CD8-positive, alpha-beta memory T cell (primary cell): Measurements from ENCODE around the gene F2RL2. TPM values are rescaled to one million over a fixed set of nuclear protein-coding genes. Genes with fewer than 3 reads are reported as not detected.
A peak's percentile ranks its signal among the peaks of the same experiment; 100 is the strongest.

ENCODE experiments used
- CTCF ChIA-PET: fragments of 350-600 bp; sonication (Branson Sonifier 250); formaldehyde crosslinking; loops from one replicate; lab custom pipeline; 2021; ENCODE audit warnings: antibody characterized with exemption; lab: Charles Lee
- POLR2A ChIA-PET: fragments of 350-600 bp; sonication (Branson Sonifier 250); formaldehyde crosslinking; loops from one replicate; lab custom pipeline; 2021; ENCODE audit warnings: antibody characterized with exemption; lab: Charles Lee
- DNase-seq, 5 donors: peaks; one replicate each; pipeline versions ENCODE4 v3.0.0 to v3.0.0-alpha.2; 2020 to 2022; ENCODE audit warnings: mixed read lengths in 1 of 5
- H3K27ac ChIP-seq: one replicate; pipeline ENCODE4 v1.7.0; 2013; ENCODE audit warnings: low read depth, mild to moderate bottlenecking, low read length, moderate library complexity
- H3K27me3 ChIP-seq: 2 replicates; pipeline ENCODE4 v1.7.0; 2013; ENCODE audit warnings: low read length, mild to moderate bottlenecking; ENCODE audit not compliant: insufficient read depth, poor library complexity, severe bottlenecking
- H3K36me3 ChIP-seq: 2 replicates; pipeline ENCODE4 v1.7.0; 2013; ENCODE audit warnings: mild to moderate bottlenecking, low read length, moderate library complexity; ENCODE audit not compliant: insufficient read depth
- H3K4me1 ChIP-seq: 2 replicates; pipeline ENCODE4 v1.7.0; 2013; ENCODE audit warnings: mild to moderate bottlenecking, low read length, moderate library complexity; ENCODE audit not compliant: insufficient read depth
- H3K4me3 ChIP-seq: 2 replicates; pipeline ENCODE4 v1.7.0; 2013; ENCODE audit warnings: mild to moderate bottlenecking, low read length
- H3K9me3 ChIP-seq: 2 replicates; pipeline ENCODE4 v1.7.0; 2013; ENCODE audit warnings: mild to moderate bottlenecking, low read length
- H3K27ac Mint-ChIP-seq, 8 donors: one replicate each; pipeline ENCODE4 v1.8.0; 2020 to 2021; ENCODE audit warnings: mixed read lengths in 8 of 8, mild to moderate bottlenecking in 6 of 8, inconsistent platforms in 3 of 8, moderate library complexity in 3 of 8
- H3K27me3 Mint-ChIP-seq, 2 donors: one replicate each; pipeline ENCODE4 v1.8.0; 2020 to 2021; ENCODE audit warnings: mixed read lengths in 2 of 2, mild to moderate bottlenecking in 1 of 2, moderate library complexity in 1 of 2
- H3K36me3 Mint-ChIP-seq, 3 donors: one replicate each; pipeline ENCODE4 v1.8.0; 2020 to 2021; ENCODE audit warnings: mixed read lengths in 3 of 3, inconsistent platforms in 1 of 3, mild to moderate bottlenecking in 1 of 3
- H3K4me1 Mint-ChIP-seq, 3 donors: one replicate each; pipeline ENCODE4 v1.8.0; 2020 to 2021; ENCODE audit warnings: mixed read lengths in 3 of 3, inconsistent platforms in 1 of 3, mild to moderate bottlenecking in 1 of 3
- H3K4me3 Mint-ChIP-seq, 7 donors: one replicate each; pipeline ENCODE4 v1.8.0; 2020 to 2021; ENCODE audit warnings: mixed read lengths in 7 of 7, mild to moderate bottlenecking in 6 of 7, moderate library complexity in 4 of 7, inconsistent platforms in 2 of 7
- H3K9me3 Mint-ChIP-seq, 5 donors: one replicate each; pipeline ENCODE4 v1.8.0; 2020 to 2022; ENCODE audit warnings: mixed read lengths in 5 of 5, mild to moderate bottlenecking in 3 of 5, moderate library complexity in 2 of 5, inconsistent platforms in 1 of 5
- polyA plus RNA-seq: library from polyadenylated mRNA; unstranded; fragments of 300-500 nt; fragmentation: Illumina TruSeq; gene quantifications from one replicate; pipeline ENCODE4 v1.2.3, GENCODE V29; 2021
- total RNA-seq, 2 experiments: library from RNA; stranded (reverse); gene quantifications; one replicate each; pipeline ENCODE4 v1.2.3, GENCODE V29; 2021

Gene F2RL2
- total and polyA plus RNA-seq, 3 experiments from 2014 or later = 0.15 to 0.49 TPM; not detected in 1

GRCh38 chr5:76620166-76620565 lies 3.0 kb downstream of the F2RL2 start:
- Mint-ChIP-seq H3K4me3 (no peak overlapping the region), H3K36me3 (peaks cover 21 to 62% (median 22%) of the 10 kb centered on the region in 3 donors), H3K9me3 (no peaks in the 10 kb centered on the region), H3K4me1 (peaks cover 32 to 49% (median 33%) of the 10 kb centered on the region in 3 donors), H3K27ac (peak overlapping the region in 3 of 8 donors; percentile 9 to 51 (median 13)), H3K27me3 (no peaks in the 10 kb centered on the region)
- H3K4me1 ChIP-seq = no peaks in the 10 kb centered on the region
- POLR2A ChIA-PET = no interaction called here
- DNase-seq = no peak
- H3K27me3 ChIP-seq = no peaks in the 10 kb centered on the region
- CTCF ChIA-PET = no interaction called here
- H3K27ac ChIP-seq = no peak overlapping the region
- H3K36me3 ChIP-seq = peaks cover 7% of the 10 kb centered on the region
- no peak overlapping the region for H3K4me3 ChIP-seq
- no peaks in the 10 kb centered on the region for H3K9me3 ChIP-seq

- peaks cover 22 to 74% (median 22%) of the 10 kb centered on the region in 3 donors for H3K36me3 Mint-ChIP-seq
- H3K9me3 ChIP-seq = no peaks in the 10 kb centered on the region
- DNase-seq = no peak
- no peaks in the 10 kb centered on the region for H3K27me3 Mint-ChIP-seq
- no peaks in the 10 kb centered on the region for H3K9me3 Mint-ChIP-seq
- no peak overlapping the region for H3K4me3 ChIP-seq
- POLR2A ChIA-PET = interaction anchor here (0.6 kb wide), 1 partner anchor 187 kb away, joined by 4 read pairs; no protein-coding TSS in a partner anchor
- no peak overlapping the region for H3K4me3 Mint-ChIP-seq
- H3K36me3 ChIP-seq = peaks cover 7% of the 10 kb centered on the region
- no peak overlapping the region for H3K27ac Mint-ChIP-seq
- H3K4me1 Mint-ChIP-seq = peaks cover 18 to 24% (median 20%) of the 10 kb centered on the region in 3 donors
- no peak overlapping the region for H3K27ac ChIP-seq
- no peaks in the 10 kb centered on the region for H3K27me3 ChIP-seq
- CTCF ChIA-PET = interaction anchor here (1.2 to 1.9 kb wide), 3 partner anchors 20 to 157 kb away, joined by 3 to 5 read pairs (median 3); no protein-coding TSS in a partner anchor
- H3K4me1 ChIP-seq = no peaks in the 10 kb centered on the region
These were observed 5.5 kb downstream of the F2RL2 start for GRCh38 chr5:76617675-76618074.

DNA sequence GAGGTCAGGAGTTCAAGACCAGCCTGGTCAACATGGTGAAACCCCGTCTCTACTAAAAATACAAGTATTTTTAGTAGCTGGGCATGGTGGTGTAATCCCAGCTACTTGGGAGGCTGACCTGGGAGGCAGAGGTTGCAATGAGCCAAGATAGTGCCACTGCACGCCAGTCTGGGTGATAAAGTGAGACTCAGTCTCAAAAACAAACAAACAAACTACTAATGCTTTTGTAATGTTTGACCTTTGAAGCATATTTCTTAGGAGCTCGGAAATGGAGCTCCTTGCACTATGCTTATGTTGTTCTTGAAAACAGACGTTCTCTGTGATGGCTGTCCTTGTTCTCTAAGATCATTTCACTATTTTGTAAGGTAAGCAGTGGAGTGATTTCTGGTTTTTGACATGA lies 6.0 kb downstream of the F2RL2 start:
- H3K4me3 ChIP-seq = no peak overlapping the region
- no peak for DNase-seq
- H3K4me1 ChIP-seq = no peaks in the 10 kb centered on the region
- no peaks in the 10 kb centered on the region for H3K9me3 ChIP-seq
- no peaks in the 10 kb centered on the region for H3K27me3 ChIP-seq
- H3K4me3 Mint-ChIP-seq = no peak overlapping the region
- no peaks in the 10 kb centered on the region for H3K9me3 Mint-ChIP-seq
- no peaks in the 10 kb centered on the region for H3K27me3 Mint-ChIP-seq
- CTCF ChIA-PET = interaction anchor here (0.9 to 1.5 kb wide), 3 partner anchors 16 to 157 kb away, joined by 3 to 4 read pairs (median 3); no protein-coding TSS in a partner anchor
- H3K36me3 ChIP-seq = peaks cover 7% of the 10 kb centered on the region
- POLR2A ChIA-PET = interaction anchor here (0.6 kb wide), 1 partner anchor 188 kb away, joined by 4 read pairs; no protein-coding TSS in a partner anchor
- H3K27ac Mint-ChIP-seq = peak overlapping the region in 1 of 8 donors; percentile 35
- peaks cover 22 to 74% (median 22%) of the 10 kb centered on the region in 3 donors for H3K36me3 Mint-ChIP-seq
- H3K27ac ChIP-seq = no peak overlapping the region
- peaks cover 15 to 22% (median 20%) of the 10 kb centered on the region in 3 donors for H3K4me1 Mint-ChIP-seq

DNA sequence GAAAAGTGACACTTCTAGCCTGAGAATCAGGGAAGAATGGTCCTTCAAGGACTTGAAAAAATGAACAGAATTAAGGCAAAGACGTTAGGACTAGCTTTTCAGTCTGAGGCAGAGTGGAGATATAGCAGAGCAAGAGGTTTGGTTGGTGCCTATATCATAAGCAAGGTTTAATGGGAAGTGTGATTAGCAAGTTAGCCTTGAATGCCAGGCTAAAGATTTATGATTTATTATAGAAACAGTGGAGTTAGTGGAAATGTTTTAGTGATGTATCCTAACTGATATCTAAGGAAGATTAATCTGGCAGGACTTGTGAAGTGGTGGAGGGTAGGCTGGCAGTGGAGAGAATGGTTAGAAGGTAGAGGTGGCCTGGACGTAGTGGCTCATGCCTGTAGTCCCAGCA lies 7.0 kb downstream of the F2RL2 start:
- Histone ChIP-seq H3K27ac (no peak overlapping the region), H3K4me3 (no peak overlapping the region), H3K4me1 (no peaks in the 10 kb centered on the region), H3K36me3 (peaks cover 15% of the 10 kb centered on the region), H3K27me3 (no peaks in the 10 kb centered on the region), H3K9me3 (no peaks in the 10 kb centered on the region)
- Mint-ChIP-seq H3K4me3 (no peak overlapping the region), H3K4me1 (peaks cover 12 to 20% (median 18%) of the 10 kb centered on the region in 3 donors), H3K9me3 (no peaks in the 10 kb centered on the region), H3K27ac (peak overlapping the region in 2 of 8 donors; percentile 32 to 33), H3K27me3 (no peaks in the 10 kb centered on the region), H3K36me3 (peaks cover 29 to 76% (median 31%) of the 10 kb centered on the region in 3 donors)
- ChIA-PET CTCF (no interaction called here), POLR2A (no interaction called here)
- no peak for DNase-seq

- peaks cover 29 to 77% (median 33%) of the 10 kb centered on the region in 3 donors for H3K36me3 Mint-ChIP-seq
- no peak overlapping the region for H3K4me3 ChIP-seq
These were observed 7.4 kb downstream of the F2RL2 start for GRCh38 chr5:76615759-76616158.

DNA sequence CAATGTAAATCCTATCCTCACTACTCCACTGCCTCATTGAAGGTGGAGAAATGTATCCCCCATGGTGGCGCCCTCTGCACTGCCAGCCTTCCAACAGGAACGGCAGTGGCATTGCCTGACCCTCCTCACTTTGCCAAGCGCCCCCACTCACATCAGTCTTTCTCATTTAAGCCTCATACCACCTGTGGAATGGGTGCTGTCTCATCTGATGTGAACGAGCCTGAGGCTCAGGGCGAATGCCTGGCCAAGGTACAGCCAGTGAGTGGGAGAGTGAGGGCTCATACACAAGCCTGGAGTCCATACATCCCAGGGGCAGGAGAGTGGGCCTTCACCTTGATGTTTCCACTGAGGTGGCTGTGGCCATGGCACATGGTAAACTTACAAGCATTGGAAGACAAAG lies 10.3 kb downstream of the F2RL2 start:
- Histone ChIP-seq H3K9me3 (no peaks in the 10 kb centered on the region), H3K36me3 (peaks cover 19% of the 10 kb centered on the region), H3K27me3 (no peaks in the 10 kb centered on the region), H3K4me1 (no peaks in the 10 kb centered on the region), H3K27ac (no peak overlapping the region), H3K4me3 (no peak overlapping the region)
- H3K9me3 Mint-ChIP-seq = no peaks in the 10 kb centered on the region
- ChIA-PET POLR2A (no interaction called here), CTCF (interaction anchor here (2.5 kb wide), 1 partner anchor 162 kb away, joined by 8 read pairs; no protein-coding TSS in a partner anchor)
- DNase-seq = no peak
- no peak overlapping the region for H3K4me3 Mint-ChIP-seq
- H3K36me3 Mint-ChIP-seq = peaks cover 20 to 78% (median 29%) of the 10 kb centered on the region in 3 donors
- H3K27me3 Mint-ChIP-seq = no peaks in the 10 kb centered on the region
- peaks cover 13 to 18% (median 17%) of the 10 kb centered on the region in 3 donors for H3K4me1 Mint-ChIP-seq
- no peak overlapping the region for H3K27ac Mint-ChIP-seq

More at GRCh38 chr5:76615759-76616158, 7.4 kb downstream of the F2RL2 start:
- H3K4me1 ChIP-seq = no peaks in the 10 kb centered on the region
- no peak for DNase-seq
- H3K36me3 ChIP-seq = peaks cover 19% of the 10 kb centered on the region
- ChIA-PET CTCF (interaction anchor here (0.7 kb wide), 1 partner anchor 24 kb away, joined by 3 read pairs; no protein-coding TSS in a partner anchor), POLR2A (no interaction called here)
- no peak overlapping the region for H3K27ac ChIP-seq
- no peaks in the 10 kb centered on the region for H3K9me3 ChIP-seq
- peak overlapping the region in 1 of 8 donors; percentile 38 for H3K27ac Mint-ChIP-seq
- H3K4me1 Mint-ChIP-seq = peaks cover 12 to 18% (median 16%) of the 10 kb centered on the region in 3 donors
- no peaks in the 10 kb centered on the region for H3K27me3 Mint-ChIP-seq
- H3K27me3 ChIP-seq = no peaks in the 10 kb centered on the region
- H3K4me3 Mint-ChIP-seq = no peak overlapping the region
- no peaks in the 10 kb centered on the region for H3K9me3 Mint-ChIP-seq

GRCh38 chr5:76610196-76610595 lies 13.0 kb downstream of the F2RL2 start:
- Mint-ChIP-seq H3K27me3 (no peaks in the 10 kb centered on the region), H3K9me3 (no peaks in the 10 kb centered on the region), H3K4me3 (no peak overlapping the region), H3K36me3 (peaks cover 8 to 87% (median 33%) of the 10 kb centered on the region in 3 donors), H3K27ac (peak overlapping the region in 1 of 8 donors; percentile 42), H3K4me1 (peaks cover 21 to 36% (median 26%) of the 10 kb centered on the region in 3 donors)
- H3K4me3 ChIP-seq = no peak overlapping the region
- H3K9me3 ChIP-seq = no peaks in the 10 kb centered on the region
- POLR2A ChIA-PET = no interaction called here
- no peak overlapping the region for H3K27ac ChIP-seq
- no peak for DNase-seq
- CTCF ChIA-PET = interaction anchor here (2.3 to 2.5 kb wide), 2 partner anchors 8 to 164 kb away, joined by 8 to 10 read pairs; no protein-coding TSS in a partner anchor
- H3K36me3 ChIP-seq = peaks cover 13% of the 10 kb centered on the region
- H3K4me1 ChIP-seq = no peaks in the 10 kb centered on the region
- no peaks in the 10 kb centered on the region for H3K27me3 ChIP-seq

DNA sequence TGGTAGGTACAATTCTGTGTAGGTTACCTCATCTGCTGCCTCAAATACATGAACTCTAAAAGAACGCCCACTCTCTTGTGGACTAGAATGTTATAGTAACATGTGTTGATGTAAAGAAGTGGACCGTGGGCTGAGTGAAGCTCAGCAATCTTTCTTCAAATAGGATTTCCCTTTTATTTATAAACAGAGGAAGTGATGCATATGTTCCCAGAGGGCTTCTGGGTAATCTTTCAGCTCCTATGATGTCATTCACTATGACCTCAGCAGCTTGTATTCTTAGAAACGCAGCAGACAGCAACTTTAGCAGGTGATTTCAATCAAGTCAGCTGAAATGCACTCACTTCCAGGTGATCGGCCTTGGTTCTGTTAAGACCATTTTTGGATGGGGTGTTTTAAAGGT lies 14.4 kb downstream of the F2RL2 start:
- peaks cover 13% of the 10 kb centered on the region for H3K36me3 ChIP-seq

More for the DNA sequence above, 14.4 kb downstream of the F2RL2 start:
- ChIA-PET POLR2A (no interaction called here), CTCF (interaction anchor here (1.0 to 2.6 kb wide), 2 partner anchors 10 to 166 kb away, joined by 3 to 14 read pairs; no protein-coding TSS in a partner anchor)
- peaks cover 8 to 89% (median 36%) of the 10 kb centered on the region in 3 donors for H3K36me3 Mint-ChIP-seq
- Histone ChIP-seq H3K27ac (no peak overlapping the region), H3K9me3 (no peaks in the 10 kb centered on the region), H3K4me1 (no peaks in the 10 kb centered on the region), H3K4me3 (no peak overlapping the region), H3K27me3 (no peaks in the 10 kb centered on the region)
- DNase-seq = no peak
- no peaks in the 10 kb centered on the region for H3K27me3 Mint-ChIP-seq
- H3K4me1 Mint-ChIP-seq = peaks cover 19 to 36% (median 26%) of the 10 kb centered on the region in 3 donors
- no peaks in the 10 kb centered on the region for H3K9me3 Mint-ChIP-seq
- H3K27ac Mint-ChIP-seq = peak overlapping the region in 4 of 8 donors; percentile 3 to 59 (median 35)
- no peak overlapping the region for H3K4me3 Mint-ChIP-seq
